VCaP (cell line): ENCODE data around the gene ARHGEF28.

Experiments
- H3K27ac ChIP-seq: fragments of 450-650 bp; 2 replicates; pipeline ENCODE4 v1.5.1; 2017
- TF ChIP-seq, protein P1 (sequence below): fragments of 450-650 bp; conservative IDR thresholded peaks from 2 replicates; pipeline ENCODE4 v1.5.1; 2017; ENCODE audit warnings: mild to moderate bottlenecking, moderate library complexity

ARHGEF28 gene

DNA sequence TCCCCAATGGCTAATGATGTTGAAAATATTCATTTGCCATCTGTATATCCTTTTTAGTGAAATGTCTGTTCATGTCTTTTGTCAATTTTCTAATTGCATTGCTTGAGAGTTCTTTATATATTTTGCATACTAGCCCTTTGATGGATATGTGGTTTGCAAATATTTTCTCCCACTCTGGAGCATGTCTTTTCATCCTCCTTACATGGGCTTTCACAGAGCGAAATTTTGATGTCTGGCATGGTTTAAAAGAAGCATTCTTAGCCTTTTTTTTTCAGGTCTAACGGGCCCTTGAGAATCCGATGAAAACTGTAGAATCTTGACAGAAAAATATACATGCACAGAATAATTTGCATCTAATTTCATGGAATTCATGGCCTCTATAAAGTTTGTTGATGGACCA lies 44.7 kb downstream of the ARHGEF28 start:
- TF ChIP-seq, protein P1, sequence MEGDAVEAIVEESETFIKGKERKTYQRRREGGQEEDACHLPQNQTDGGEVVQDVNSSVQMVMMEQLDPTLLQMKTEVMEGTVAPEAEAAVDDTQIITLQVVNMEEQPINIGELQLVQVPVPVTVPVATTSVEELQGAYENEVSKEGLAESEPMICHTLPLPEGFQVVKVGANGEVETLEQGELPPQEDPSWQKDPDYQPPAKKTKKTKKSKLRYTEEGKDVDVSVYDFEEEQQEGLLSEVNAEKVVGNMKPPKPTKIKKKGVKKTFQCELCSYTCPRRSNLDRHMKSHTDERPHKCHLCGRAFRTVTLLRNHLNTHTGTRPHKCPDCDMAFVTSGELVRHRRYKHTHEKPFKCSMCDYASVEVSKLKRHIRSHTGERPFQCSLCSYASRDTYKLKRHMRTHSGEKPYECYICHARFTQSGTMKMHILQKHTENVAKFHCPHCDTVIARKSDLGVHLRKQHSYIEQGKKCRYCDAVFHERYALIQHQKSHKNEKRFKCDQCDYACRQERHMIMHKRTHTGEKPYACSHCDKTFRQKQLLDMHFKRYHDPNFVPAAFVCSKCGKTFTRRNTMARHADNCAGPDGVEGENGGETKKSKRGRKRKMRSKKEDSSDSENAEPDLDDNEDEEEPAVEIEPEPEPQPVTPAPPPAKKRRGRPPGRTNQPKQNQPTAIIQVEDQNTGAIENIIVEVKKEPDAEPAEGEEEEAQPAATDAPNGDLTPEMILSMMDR, result no peak
- no peak overlapping the region for H3K27ac ChIP-seq

DNA sequence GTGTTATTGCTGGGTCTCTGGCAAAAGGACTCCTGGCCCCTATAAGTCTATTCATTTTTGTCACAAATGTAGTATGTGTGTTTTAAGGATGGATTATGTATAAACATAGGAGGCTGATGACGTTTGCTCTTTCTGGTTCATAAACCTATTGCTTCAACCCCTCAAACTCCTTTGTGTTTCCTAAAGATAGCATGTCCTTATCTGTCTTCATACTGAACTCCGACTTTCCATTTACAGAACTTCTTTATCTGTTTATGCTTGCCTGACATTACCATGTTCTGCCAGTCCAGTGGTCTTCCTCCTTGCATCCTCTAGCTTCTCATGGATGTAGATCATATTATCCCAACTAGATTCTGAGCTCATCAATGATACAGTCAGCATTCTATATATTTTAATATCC lies 46.1 kb downstream of the ARHGEF28 start:
- TF ChIP-seq, protein P1, result no peak
- no peak overlapping the region for H3K27ac ChIP-seq

- H3K27ac ChIP-seq, result peak overlapping the region; percentile 39
- TF ChIP-seq, protein P1, result no peak
Observed at GRCh38 chr5:73673161-73673591, 47.2 kb downstream of the ARHGEF28 start.

- no peak overlapping the region for H3K27ac ChIP-seq
- TF ChIP-seq, protein P1, result no peak
Observed at GRCh38 chr5:73674669-73675004, 48.6 kb downstream of the ARHGEF28 start.

DNA sequence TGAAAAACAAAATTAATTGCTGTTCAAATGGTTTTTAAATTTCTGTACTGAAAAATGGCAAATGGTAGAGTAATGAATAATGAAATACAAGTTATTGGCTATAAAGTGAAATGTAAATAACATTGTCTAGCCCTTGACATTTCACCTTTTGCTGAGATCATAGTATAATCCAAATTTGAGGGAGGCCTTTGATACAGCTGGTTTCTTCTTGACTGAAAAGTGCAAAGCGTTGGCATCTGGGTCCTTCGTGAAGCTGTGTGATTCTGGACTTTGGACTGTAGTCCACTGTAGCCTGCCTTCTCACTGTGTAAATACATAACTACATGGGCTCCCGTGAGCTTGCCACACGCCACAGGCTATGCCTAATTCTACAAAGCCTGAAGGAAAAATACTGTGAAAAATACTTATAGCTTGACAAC lies 52.3 kb downstream of the ARHGEF28 start:
- TF ChIP-seq, protein P1, result no peak
- H3K27ac ChIP-seq, result peak overlapping the region; percentile 66

DNA sequence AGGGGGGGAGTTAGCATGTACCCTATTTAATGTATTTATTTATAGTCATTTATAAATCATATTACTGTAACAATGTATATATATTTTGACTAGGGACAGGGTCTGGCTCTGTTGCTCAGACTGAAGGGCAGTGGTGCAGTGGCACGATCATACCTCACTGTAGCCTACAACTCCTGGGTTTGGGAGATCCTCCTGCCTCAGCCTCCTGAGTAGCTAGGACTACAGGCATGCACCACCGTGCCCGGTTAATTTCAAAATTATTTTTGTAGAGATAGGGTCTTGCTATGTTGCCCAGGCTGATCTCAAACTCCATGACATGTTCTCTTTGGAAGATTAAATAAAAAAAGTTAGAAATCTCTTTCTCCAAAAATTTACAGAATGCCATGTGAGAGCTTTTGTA lies 52.8 kb downstream of the ARHGEF28 start:
- H3K27ac ChIP-seq, result peak overlapping the region; percentile 66
- TF ChIP-seq, protein P1, result no peak

DNA sequence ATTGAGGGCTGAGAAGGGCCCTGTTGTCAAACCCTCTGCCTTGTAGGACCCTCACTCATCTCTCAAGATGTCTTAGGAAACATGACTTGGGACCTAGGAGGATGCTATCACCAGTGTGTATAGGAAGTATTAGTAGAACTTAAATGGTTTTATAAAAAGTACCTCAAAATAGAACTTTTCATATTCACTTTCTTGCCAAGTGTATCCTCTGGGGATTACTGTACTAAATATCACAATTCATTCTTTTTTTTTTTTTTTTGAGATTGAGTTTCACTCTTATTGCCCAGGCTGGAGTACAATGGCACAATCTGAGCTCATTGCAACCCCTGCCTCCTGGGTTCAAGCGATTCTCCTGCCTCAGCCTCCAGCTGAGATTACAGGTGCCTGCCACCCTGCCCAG lies 56.2 kb downstream of the ARHGEF28 start:
- H3K27ac ChIP-seq, result no peak overlapping the region
- TF ChIP-seq, protein P1, result no peak

DNA sequence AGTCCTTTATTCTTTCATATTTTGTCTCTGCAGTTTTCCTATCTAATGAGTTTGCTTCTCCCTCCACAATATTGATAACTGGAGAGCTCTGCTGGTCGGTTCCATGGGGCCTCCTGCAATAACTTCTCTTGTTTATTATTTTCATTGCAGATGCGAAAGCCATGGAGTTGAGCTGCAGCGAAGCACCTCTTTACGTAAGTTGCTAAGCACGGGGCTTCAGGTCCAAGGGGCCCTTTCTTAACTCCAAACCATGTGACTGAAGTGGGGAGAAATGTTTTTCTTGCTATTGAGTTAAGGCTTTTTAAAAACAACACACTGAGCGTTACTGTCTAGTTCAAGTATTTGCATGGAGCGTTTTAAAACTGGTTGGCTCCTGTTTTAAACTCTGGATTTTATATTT lies 58.7 kb downstream of the ARHGEF28 start:
- H3K27ac ChIP-seq, result no peak overlapping the region
- TF ChIP-seq, protein P1, result no peak
